Neutrophil (primary cell): Measurements from ENCODE around the gene ANXA5.
"Not testable (repeated sequence)": the region's sequence is repeated elsewhere in the genome, so short reads cannot be mapped to it uniquely, and the experiment has no call there.

ENCODE experiments used
- H3K27ac ChIP-seq: fragments of 200-600 bp; sonication (generic); 2 replicates; pipeline ENCODE4 v1.5.1; 2016; ENCODE audit warnings: mild to moderate bottlenecking, moderate library complexity
- H3K27me3 ChIP-seq: fragments of 200-600 bp; sonication (generic); 2 replicates; pipeline ENCODE4 v1.6.0; 2016; ENCODE audit warnings: mild to moderate bottlenecking
- H3K36me3 ChIP-seq: fragments of 200-600 bp; sonication (generic); 2 replicates; pipeline ENCODE4 v1.5.1; 2017
- H3K4me1 ChIP-seq, 2 experiments: fragments of 200-600 bp in 1 of 2; sonication (generic) in 1 of 2; 1 replicate in 1 of 2; 2 replicates in 1 of 2; pipeline versions ENCODE4 v1.5.1 to v1.6.1; 2013 to 2016; ENCODE audit warnings: low read depth in 1 of 2, low read length in 1 of 2, mild to moderate bottlenecking in 1 of 2, moderate library complexity in 1 of 2; ENCODE audit not compliant: control insufficient read depth in 1 of 2, insufficient read depth in 1 of 2
- H3K4me3 ChIP-seq, 2 experiments: fragments of 200-600 bp in 1 of 2; sonication (generic) in 1 of 2; 1 replicate in 1 of 2; 2 replicates in 1 of 2; pipeline ENCODE4 v1.5.1; 2013 to 2016; ENCODE audit warnings: low read depth in 1 of 2, low read length in 1 of 2, mild to moderate bottlenecking in 1 of 2, moderate library complexity in 1 of 2
- H3K9me3 ChIP-seq: fragments of 200-600 bp; sonication (generic); 2 replicates; pipeline ENCODE4 v1.5.1; 2016
- CTCF ChIP-seq: fragments of 200-600 bp; sonication (generic); IDR thresholded peaks from 2 replicates; pipeline ENCODE4 v1.5.1; 2016; ENCODE audit warnings: antibody characterized with exemption

The ANXA5 gene

GRCh38 chr4:121738780-121739535 is 42.2 kb upstream of the ANXA5 start:
- Histone ChIP-seq H3K4me1 (no peaks in the 10 kb centered on the region), H3K36me3 (no peaks in the 10 kb centered on the region), H3K27ac (no peak overlapping the region), H3K4me3 (no peak overlapping the region), H3K9me3 (no peaks in the 10 kb centered on the region), H3K27me3 (peaks cover 9% of the 10 kb centered on the region)
- no peak for TF ChIP-seq CTCF

DNA sequence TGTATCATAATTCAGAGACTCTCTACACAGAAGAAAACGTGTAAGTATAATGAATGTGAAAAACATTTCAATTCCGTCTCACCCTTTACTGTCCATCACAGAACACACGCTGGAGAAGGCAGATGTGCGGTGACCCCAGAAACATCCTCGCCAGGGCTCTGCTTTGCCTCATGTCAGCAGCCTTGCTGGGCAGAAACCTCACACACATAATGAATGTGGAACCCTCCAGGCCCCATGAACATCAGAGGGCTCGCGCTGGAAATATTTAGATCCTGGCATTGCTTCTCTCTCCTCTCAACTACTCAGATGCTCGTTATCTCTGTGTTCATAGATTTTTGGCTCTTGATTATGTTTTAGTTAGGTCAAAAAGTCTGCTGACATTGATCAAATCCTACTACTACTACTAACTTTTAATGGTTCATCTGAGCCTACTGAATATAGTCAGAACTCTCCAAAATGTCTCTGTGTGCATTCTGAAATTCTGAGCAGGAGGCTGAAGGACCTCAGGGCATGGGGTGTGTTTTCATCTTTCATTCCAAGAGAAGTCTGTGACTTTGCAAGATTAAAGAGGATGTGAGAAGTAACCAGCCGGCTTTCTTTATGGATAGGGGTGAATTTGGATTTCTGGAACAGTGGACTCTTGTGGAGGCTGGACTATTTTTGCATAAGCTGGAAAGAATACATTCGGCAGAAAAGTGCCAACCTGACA is 41.2 kb upstream of the ANXA5 start:
- Histone ChIP-seq H3K4me1 (no peaks in the 10 kb centered on the region), H3K9me3 (no peaks in the 10 kb centered on the region), H3K27ac (no peak overlapping the region), H3K36me3 (no peaks in the 10 kb centered on the region), H3K27me3 (peaks cover 8% of the 10 kb centered on the region), H3K4me3 (no peak overlapping the region)
- no peak for TF ChIP-seq CTCF

DNA sequence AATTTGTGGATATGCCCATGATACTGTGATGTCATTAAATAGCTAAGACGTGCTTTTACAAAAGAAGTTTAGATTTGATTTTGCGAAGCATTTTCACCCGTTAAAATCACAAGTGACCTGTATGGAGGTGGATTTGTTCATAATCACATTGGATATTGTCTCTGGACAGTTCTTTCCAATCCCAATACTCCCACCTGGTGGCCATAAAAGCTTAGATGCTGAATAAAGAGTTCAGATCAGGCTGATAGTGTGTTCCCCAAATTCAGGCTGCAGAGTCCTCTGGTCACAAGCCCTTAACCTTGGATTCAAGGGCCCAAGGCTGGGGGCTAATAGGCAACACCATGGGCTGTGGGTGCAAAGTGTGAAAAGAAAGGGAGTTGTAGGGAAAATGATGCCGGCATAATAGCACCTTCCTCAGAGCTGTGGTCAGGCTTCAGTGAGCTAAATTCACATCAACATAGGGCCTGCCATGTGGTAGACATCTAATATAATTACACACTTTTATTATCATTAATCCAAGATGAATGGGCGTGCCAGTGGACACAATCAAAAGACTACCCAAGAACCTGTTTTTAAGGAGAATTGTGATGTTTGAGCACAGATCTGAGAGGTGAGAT is 40.1 kb upstream of the ANXA5 start:
- TF ChIP-seq CTCF: no peak
- H3K36me3 ChIP-seq: no peaks in the 10 kb centered on the region
- no peaks in the 10 kb centered on the region for H3K9me3 ChIP-seq
- peaks cover 4% of the 10 kb centered on the region for H3K27me3 ChIP-seq
- no peak overlapping the region for H3K4me3 ChIP-seq
- H3K4me1 ChIP-seq: no peaks in the 10 kb centered on the region
- no peak overlapping the region for H3K27ac ChIP-seq

- Histone ChIP-seq H3K27ac (no peak overlapping the region), H3K4me1 (no peaks in the 10 kb centered on the region), H3K4me3 (no peak overlapping the region)
Measured at GRCh38 chr4:121734571-121734970, 37.8 kb upstream of the ANXA5 start.

DNA sequence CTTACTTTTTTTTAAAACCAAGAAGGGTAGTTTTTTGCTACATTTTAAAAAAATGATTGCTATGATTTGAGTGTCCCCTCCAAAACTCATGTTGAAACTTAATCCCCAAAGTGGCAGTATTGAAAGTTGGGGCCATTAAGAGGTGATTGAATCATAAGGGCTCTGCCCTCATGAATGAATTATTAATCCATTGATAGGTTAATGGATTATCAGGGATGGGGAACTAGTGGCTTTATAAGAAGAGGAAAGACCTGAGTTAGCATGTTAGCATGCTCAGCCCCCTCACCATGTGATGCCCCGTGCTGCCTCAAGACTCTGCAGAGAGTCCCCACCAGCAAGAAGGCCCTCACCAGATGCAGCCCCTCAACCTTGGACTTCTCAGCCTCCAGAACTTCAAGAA is 37.2 kb upstream of the ANXA5 start:
- H3K4me1 ChIP-seq: no peaks in the 10 kb centered on the region
- no peak overlapping the region for H3K27ac ChIP-seq
- no peaks in the 10 kb centered on the region for H3K9me3 ChIP-seq
- no peak overlapping the region for H3K4me3 ChIP-seq
- no peak for TF ChIP-seq CTCF
- H3K36me3 ChIP-seq: no peaks in the 10 kb centered on the region
- H3K27me3 ChIP-seq: peaks cover 4% of the 10 kb centered on the region

More at GRCh38 chr4:121734571-121734970, 37.8 kb upstream of the ANXA5 start:
- no peaks in the 10 kb centered on the region for H3K9me3 ChIP-seq
- H3K36me3 ChIP-seq: no peaks in the 10 kb centered on the region
- TF ChIP-seq CTCF: no peak
- peaks cover 4% of the 10 kb centered on the region for H3K27me3 ChIP-seq

DNA sequence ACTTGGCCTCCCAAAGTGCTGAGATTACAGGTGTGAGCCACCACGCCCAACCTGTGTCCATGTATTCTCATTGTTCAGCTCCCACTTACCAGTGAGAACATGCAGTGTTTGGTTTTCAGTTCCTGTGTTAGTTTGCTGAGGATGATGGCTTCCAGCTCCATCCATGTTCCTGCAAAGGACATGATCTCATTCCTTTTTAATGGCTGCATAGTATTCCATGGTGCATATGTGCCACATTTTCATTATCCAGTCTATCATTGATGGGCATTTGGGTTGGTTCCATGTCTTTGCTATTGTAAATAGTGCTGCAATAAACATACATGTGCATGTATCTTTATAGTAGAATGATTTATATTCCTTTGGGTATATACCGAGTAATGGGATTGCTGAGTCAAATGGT is 33.0 kb upstream of the ANXA5 start:
- not testable (repeated sequence) for H3K27ac ChIP-seq, H3K36me3 ChIP-seq, H3K4me3 ChIP-seq, H3K4me1 ChIP-seq, H3K27me3 ChIP-seq, H3K9me3 ChIP-seq
